T-helper 1 cell treated with Interleukin-12 subunit alpha and Interleukin-12 subunit beta and Interleukin-4 antibody, amounts not matched to agents 30 μg/mL and 1 μg/mL, for 36 hours (primary cell): Measurements from ENCODE around the gene TTLL5.

ENCODE experiments used
- H3K27ac Mint-ChIP-seq: one replicate; pipeline ENCODE4 v1.8.0; 2021; ENCODE audit warnings: mild to moderate bottlenecking, mixed read lengths
- H3K27me3 Mint-ChIP-seq: one replicate; pipeline ENCODE4 v1.8.0; 2021; ENCODE audit warnings: low read depth, mixed read lengths
- H3K36me3 Mint-ChIP-seq: one replicate; pipeline ENCODE4 v1.8.0; 2021; ENCODE audit warnings: low read depth, mixed read lengths
- H3K4me1 Mint-ChIP-seq: one replicate; pipeline ENCODE4 v1.8.0; 2021; ENCODE audit warnings: low read depth, mixed read lengths
- H3K4me3 Mint-ChIP-seq: one replicate; pipeline ENCODE4 v1.8.0; 2021; ENCODE audit warnings: mild to moderate bottlenecking, moderate library complexity, mixed read lengths
- H3K9me3 Mint-ChIP-seq: one replicate; pipeline ENCODE4 v1.8.0; 2021; ENCODE audit warnings: mixed read lengths

TTLL5 gene

GRCh38 chr14:75871181-75871880 is 210.3 kb downstream of the TTLL5 start:
- Mint-ChIP-seq H3K4me1 (peaks cover 5% of the 10 kb centered on the region), H3K9me3 (no peaks in the 10 kb centered on the region), H3K27ac (no peak overlapping the region), H3K4me3 (no peak overlapping the region), H3K27me3 (no peaks in the 10 kb centered on the region), H3K36me3 (no peaks in the 10 kb centered on the region)

GRCh38 chr14:75875958-75876357 is 214.9 kb downstream of the TTLL5 start:
- Mint-ChIP-seq H3K27me3 (no peaks in the 10 kb centered on the region), H3K9me3 (no peaks in the 10 kb centered on the region), H3K36me3 (no peaks in the 10 kb centered on the region), H3K4me3 (no peak overlapping the region), H3K4me1 (peaks cover 9% of the 10 kb centered on the region), H3K27ac (no peak overlapping the region)

- Mint-ChIP-seq H3K27me3 (no peaks in the 10 kb centered on the region), H3K27ac (no peak overlapping the region), H3K4me1 (peaks cover 9% of the 10 kb centered on the region)
Observed at GRCh38 chr14:75876530-75876929, 215.5 kb downstream of the TTLL5 start.

GRCh38 chr14:75877292-75877691 is 216.2 kb downstream of the TTLL5 start:
- Mint-ChIP-seq H3K27ac (no peak overlapping the region), H3K4me3 (no peak overlapping the region), H3K36me3 (no peaks in the 10 kb centered on the region), H3K27me3 (no peaks in the 10 kb centered on the region), H3K4me1 (peaks cover 7% of the 10 kb centered on the region), H3K9me3 (no peaks in the 10 kb centered on the region)

More at GRCh38 chr14:75876530-75876929, 215.5 kb downstream of the TTLL5 start:
- H3K4me3 Mint-ChIP-seq: no peak overlapping the region
- H3K36me3 Mint-ChIP-seq: no peaks in the 10 kb centered on the region
- no peaks in the 10 kb centered on the region for H3K9me3 Mint-ChIP-seq

- H3K27me3 Mint-ChIP-seq: no peaks in the 10 kb centered on the region
- H3K27ac Mint-ChIP-seq: no peak overlapping the region
- no peaks in the 10 kb centered on the region for H3K36me3 Mint-ChIP-seq
- H3K4me3 Mint-ChIP-seq: no peak overlapping the region
- no peaks in the 10 kb centered on the region for H3K9me3 Mint-ChIP-seq
- peaks cover 7% of the 10 kb centered on the region for H3K4me1 Mint-ChIP-seq
Observed at GRCh38 chr14:75877884-75878283, 216.8 kb downstream of the TTLL5 start.

- no peak overlapping the region for H3K4me3 Mint-ChIP-seq
- no peaks in the 10 kb centered on the region for H3K9me3 Mint-ChIP-seq
- no peaks in the 10 kb centered on the region for H3K27me3 Mint-ChIP-seq
- peaks cover 7% of the 10 kb centered on the region for H3K4me1 Mint-ChIP-seq
- H3K36me3 Mint-ChIP-seq: peaks cover 2% of the 10 kb centered on the region
- no peak overlapping the region for H3K27ac Mint-ChIP-seq
Observed at GRCh38 chr14:75879031-75879430, 218.0 kb downstream of the TTLL5 start.

GRCh38 chr14:75880512-75880911 is 219.5 kb downstream of the TTLL5 start:
- Mint-ChIP-seq H3K36me3 (peaks cover 3% of the 10 kb centered on the region), H3K27me3 (no peaks in the 10 kb centered on the region), H3K27ac (no peak overlapping the region), H3K4me1 (peaks cover 7% of the 10 kb centered on the region), H3K4me3 (no peak overlapping the region), H3K9me3 (no peaks in the 10 kb centered on the region)

GRCh38 chr14:75881994-75882393 is 220.9 kb downstream of the TTLL5 start:
- H3K4me1 Mint-ChIP-seq: peaks cover 4% of the 10 kb centered on the region
- H3K4me3 Mint-ChIP-seq: no peak overlapping the region
- H3K9me3 Mint-ChIP-seq: no peaks in the 10 kb centered on the region
- no peak overlapping the region for H3K27ac Mint-ChIP-seq
- no peaks in the 10 kb centered on the region for H3K27me3 Mint-ChIP-seq
- H3K36me3 Mint-ChIP-seq: peaks cover 3% of the 10 kb centered on the region

GRCh38 chr14:75884198-75884611 is 223.2 kb downstream of the TTLL5 start:
- no peak overlapping the region for H3K4me3 Mint-ChIP-seq
- no peaks in the 10 kb centered on the region for H3K27me3 Mint-ChIP-seq
- no peaks in the 10 kb centered on the region for H3K9me3 Mint-ChIP-seq
- no peaks in the 10 kb centered on the region for H3K4me1 Mint-ChIP-seq
- H3K27ac Mint-ChIP-seq: no peak overlapping the region
- H3K36me3 Mint-ChIP-seq: peaks cover 5% of the 10 kb centered on the region

- Mint-ChIP-seq H3K4me1 (no peaks in the 10 kb centered on the region), H3K27me3 (no peaks in the 10 kb centered on the region), H3K27ac (no peak overlapping the region), H3K9me3 (no peaks in the 10 kb centered on the region), H3K4me3 (no peak overlapping the region), H3K36me3 (peaks cover 5% of the 10 kb centered on the region)
Observed at GRCh38 chr14:75885829-75886228, 224.8 kb downstream of the TTLL5 start.

- Mint-ChIP-seq H3K27ac (no peak overlapping the region), H3K36me3 (peaks cover 5% of the 10 kb centered on the region), H3K4me1 (no peaks in the 10 kb centered on the region), H3K9me3 (no peaks in the 10 kb centered on the region), H3K4me3 (no peak overlapping the region), H3K27me3 (no peaks in the 10 kb centered on the region)
Observed at GRCh38 chr14:75886636-75887348, 225.7 kb downstream of the TTLL5 start.

- no peaks in the 10 kb centered on the region for H3K27me3 Mint-ChIP-seq
- no peaks in the 10 kb centered on the region for H3K9me3 Mint-ChIP-seq
- H3K36me3 Mint-ChIP-seq: peaks cover 5% of the 10 kb centered on the region
- no peaks in the 10 kb centered on the region for H3K4me1 Mint-ChIP-seq
- H3K4me3 Mint-ChIP-seq: no peak overlapping the region
- no peak overlapping the region for H3K27ac Mint-ChIP-seq
Observed at GRCh38 chr14:75888945-75889344, 227.9 kb downstream of the TTLL5 start.

- no peak overlapping the region for H3K27ac Mint-ChIP-seq
- H3K9me3 Mint-ChIP-seq: no peaks in the 10 kb centered on the region
- H3K4me1 Mint-ChIP-seq: no peaks in the 10 kb centered on the region
- no peaks in the 10 kb centered on the region for H3K27me3 Mint-ChIP-seq
- no peaks in the 10 kb centered on the region for H3K36me3 Mint-ChIP-seq
- H3K4me3 Mint-ChIP-seq: no peak overlapping the region
Observed at GRCh38 chr14:75896341-75896740, 235.3 kb downstream of the TTLL5 start.

GRCh38 chr14:75904311-75904710 is 243.3 kb downstream of the TTLL5 start:
- H3K27me3 Mint-ChIP-seq: no peaks in the 10 kb centered on the region
- H3K4me1 Mint-ChIP-seq: peaks cover 2% of the 10 kb centered on the region
- H3K27ac Mint-ChIP-seq: no peak overlapping the region
- H3K9me3 Mint-ChIP-seq: no peaks in the 10 kb centered on the region
- no peaks in the 10 kb centered on the region for H3K36me3 Mint-ChIP-seq
- H3K4me3 Mint-ChIP-seq: no peak overlapping the region

- Mint-ChIP-seq H3K27ac (no peak overlapping the region), H3K36me3 (no peaks in the 10 kb centered on the region), H3K9me3 (no peaks in the 10 kb centered on the region), H3K4me3 (no peak overlapping the region), H3K4me1 (peaks cover 2% of the 10 kb centered on the region), H3K27me3 (no peaks in the 10 kb centered on the region)
Observed at GRCh38 chr14:75905147-75905904, 244.3 kb downstream of the TTLL5 start.
